ENCODE measurements around the gene ADAM8. TPM values are rescaled to one million over a fixed set of nuclear protein-coding genes. Genes with fewer than 3 reads are reported as not detected.

Gene ADAM8
- total and polyA plus RNA-seq, 2 of the 4 experiments (the other 2 are of a cell fraction), result under 0.01 to 0.74 TPM

DNA sequence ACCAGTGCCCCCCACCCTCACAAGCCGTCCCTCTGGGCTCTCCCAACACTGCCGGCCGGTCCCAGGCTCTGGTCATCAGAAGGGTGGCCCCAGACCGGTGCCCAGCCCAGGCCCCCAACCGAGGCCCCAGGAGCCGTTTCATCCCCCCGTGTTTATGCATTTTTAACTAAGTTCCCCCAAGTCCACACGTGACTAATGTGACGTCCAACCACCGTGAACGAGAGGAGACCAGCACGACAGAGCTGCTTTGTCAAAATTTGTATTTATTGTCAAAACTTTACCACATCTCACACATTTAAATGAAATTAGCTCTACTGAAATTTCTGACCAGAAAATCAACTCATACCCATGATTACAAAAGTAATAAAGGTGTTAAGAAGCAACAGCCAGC, 30.4 kb downstream of the ADAM8 start:
- Histone ChIP-seq H3K14ac (replicated peaks; ENCODE audit: low read depth, low read length) (no peak overlapping the region), H3K9ac (ENCODE audit: low read depth, low read length) (no peak overlapping the region), H3K18ac (ENCODE audit: low read depth, low read length) (no peak overlapping the region), H2BK15ac (ENCODE audit: low read depth, low read length) (no peak overlapping the region), H2AK9ac (replicated peaks; ENCODE audit: low read depth, low read length, poor library complexity) (peak overlapping the region; percentile 61), H4K20me1 (ENCODE audit: insufficient read depth, low read length) (no peaks in the 10 kb centered on the region; the same call in 1 of the 2 replicates), H3K27me3 (ENCODE audit: control insufficient read depth, insufficient read depth, low read length) (peaks cover 26% of the 10 kb centered on the region), H3K4ac (ENCODE audit: low read depth, low read length) (no peak overlapping the region), H3K4me2 (ENCODE audit: low read depth, low read length) (no peak overlapping the region), H4K5ac (ENCODE audit: low read depth, low read length) (no peak overlapping the region), H3K36me3 (ENCODE audit: control insufficient read depth, insufficient read depth, low read length) (no peaks in the 10 kb centered on the region), H2BK20ac (ENCODE audit: low read depth, low read length) (no peak overlapping the region), H3K9me1 (ENCODE audit: insufficient read depth, low read length) (peaks cover 4% of the 10 kb centered on the region), H2AFZ (replicated peaks; ENCODE audit: low read length, poor library complexity) (no peak overlapping the region), H2AK5ac (ENCODE audit: low read depth, low read length) (no peak overlapping the region), H3K9me3 (ENCODE audit: control insufficient read depth, insufficient read depth, low read length) (no peaks in the 10 kb centered on the region), H3K79me1 (ENCODE audit: low read depth in 1 of 2, low read length in 2 of 2) (no peaks in the 10 kb centered on the region), H3K27ac (ENCODE audit: insufficient read depth, low read length) (no peak overlapping the region), H3K4me3 (ENCODE audit: insufficient read depth, low read depth, low read length) (no peak overlapping the region), H3K56ac (ENCODE audit: extremely low read depth, insufficient read depth, low read length) (no peak overlapping the region), H4K91ac (ENCODE audit: insufficient read depth, low read depth, low read length) (no peak overlapping the region), H3K23ac (ENCODE audit: low read depth, low read length) (no peak overlapping the region), H3K4me1 (ENCODE audit: control insufficient read depth, insufficient read depth, low read length) (no peaks in the 10 kb centered on the region), H4K8ac (ENCODE audit: low read depth in 2 of 2, low read length in 2 of 2) (no peak overlapping the region), H2BK120ac (ENCODE audit: low read depth, low read length) (no peak overlapping the region), H2BK5ac (ENCODE audit: low read depth, low read length, poor library complexity, severe bottlenecking) (no peak overlapping the region)
- BruUV-seq (replicated peaks), result no TSS peak
- in situ Hi-C loops (cut with MboI; ENCODE audit: low sequenced_read_pairs) (no loop called here), dilution Hi-C loops (cut with HindIII; ENCODE audit: low sequenced_read_pairs, unreplicated experiment) (no loop called here), intact Hi-C loops (cut with micrococcal nuclease) (no loop called here)
- POLR2A ChIA-PET (ENCODE audit: unreplicated experiment), result no interaction called here
- no peak for TF ChIP-seq RAD21 (IDR thresholded peaks at IDR 0.05; ENCODE audit: low read length)
- ATAC-seq (ENCODE audit: low read depth) (no peak), DNase-seq (no peak)
- 52% methylated on average over 5 of the region's 12 CpGs; no CpG with 5 or more reads in 1 of the 2 experiments for WGBS, 2 experiments (ENCODE audit: extremely low coverage in 2 of 2, insufficient read length in 1 of 2)
- CTCF ChIA-PET, result no interaction called here
